IMR-90 (cell line): ENCODE data around the gene PTGER2. TPM values are rescaled to one million over a fixed set of nuclear protein-coding genes. Genes with fewer than 3 reads are reported as not detected.

Experiments
- ATAC-seq: fragments of 200-7000 bp; cut with Tn5 transposase; 2 replicates; pipeline ENCODE4 v1.9.1; 2020; ENCODE audit warnings: low read depth, mild to moderate bottlenecking, moderate library complexity
- BruUV-seq: library from RNA; stranded (reverse); fragments of 400-500 nt; replicated peaks from 2 replicates; lab custom pipeline; 2021; lab: Mats Ljungman, UMichigan
- CTCF ChIA-PET: fragments of 300-600 bp; formaldehyde crosslinking; extraction: SDS; loops from one replicate; lab custom pipeline; 2021; ENCODE audit warnings: antibody characterized with exemption; lab: Yijun Ruan, JAX
- POLR2A ChIA-PET: fragments of 300-600 bp; sonication (Branson Sonifier 250); formaldehyde crosslinking; loops from one replicate; lab custom pipeline; 2022; ENCODE audit warnings: antibody characterized with exemption; ENCODE audit not compliant: unreplicated experiment; lab: Charles Lee
- DNase-seq: peaks from one replicate; pipeline ENCODE4 v3.0.0; 2013
- H2AFZ ChIP-seq: replicated peaks from 2 replicates; pipeline ENCODE3; 2013; ENCODE audit warnings: low read length, mild to moderate bottlenecking; ENCODE audit not compliant: poor library complexity
- H2AK5ac ChIP-seq: 2 replicates; pipeline ENCODE4 v1.6.1; 2013; ENCODE audit warnings: low read depth, low read length, inconsistent platforms
- H2AK9ac ChIP-seq: replicated peaks from 2 replicates; pipeline ENCODE3; 2013; ENCODE audit warnings: mild to moderate bottlenecking, low read depth, low read length, moderate library complexity; ENCODE audit not compliant: poor library complexity
- H2BK120ac ChIP-seq: 2 replicates; pipeline ENCODE4 v1.6.1; 2013; ENCODE audit warnings: low read depth, low read length, inconsistent platforms
- H2BK15ac ChIP-seq: 3 replicates; pipeline ENCODE4 v1.6.1; 2013; ENCODE audit warnings: low read depth, low read length, inconsistent platforms
- H2BK20ac ChIP-seq: 2 replicates; pipeline ENCODE4 v1.6.1; 2013; ENCODE audit warnings: low read depth, mild to moderate bottlenecking, inconsistent platforms, low read length, moderate library complexity
- H2BK5ac ChIP-seq: 2 replicates; pipeline ENCODE4 v1.6.1; 2013; ENCODE audit warnings: mild to moderate bottlenecking, low read depth, low read length, inconsistent platforms; ENCODE audit not compliant: poor library complexity, severe bottlenecking
- H3K14ac ChIP-seq: replicated peaks from 2 replicates; pipeline ENCODE4 v1.6.1; 2013; ENCODE audit warnings: low read depth, low read length, inconsistent platforms
- H3K18ac ChIP-seq: 2 replicates; pipeline ENCODE4 v1.6.1; 2013; ENCODE audit warnings: low read depth, low read length, control low read depth
- H3K23ac ChIP-seq: 2 replicates; pipeline ENCODE4 v1.6.1; 2013; ENCODE audit warnings: low read depth, low read length, inconsistent platforms
- H3K27ac ChIP-seq: 2 replicates; pipeline ENCODE4 v1.5.1; 2013; ENCODE audit warnings: mild to moderate bottlenecking, control low read depth, low read length; ENCODE audit not compliant: insufficient read depth
- H3K27me3 ChIP-seq: 2 replicates; pipeline ENCODE4 v1.6.1; 2013; ENCODE audit warnings: low read length; ENCODE audit not compliant: control insufficient read depth, insufficient read depth
- H3K36me3 ChIP-seq: 2 replicates; pipeline ENCODE4 v1.6.1; 2013; ENCODE audit warnings: low read length, mixed read lengths; ENCODE audit not compliant: control insufficient read depth, insufficient read depth
- H3K4ac ChIP-seq: 2 replicates; pipeline ENCODE4 v1.6.1; 2013; ENCODE audit warnings: low read depth, low read length, inconsistent platforms
- H3K4me1 ChIP-seq: 2 replicates; pipeline ENCODE4 v1.6.1; 2013; ENCODE audit warnings: low read length, mixed read lengths; ENCODE audit not compliant: control insufficient read depth, insufficient read depth
- H3K4me2 ChIP-seq: 2 replicates; pipeline ENCODE4 v1.6.1; 2013; ENCODE audit warnings: low read depth, mild to moderate bottlenecking, control low read depth, low read length, moderate library complexity
- H3K4me3 ChIP-seq: 2 replicates; pipeline ENCODE4 v1.5.1; 2013; ENCODE audit warnings: low read depth, mild to moderate bottlenecking, control low read depth, low read length, moderate library complexity; ENCODE audit not compliant: insufficient read depth
- H3K56ac ChIP-seq: 2 replicates; pipeline ENCODE4 v1.6.1; 2013; ENCODE audit warnings: low read length, inconsistent platforms; ENCODE audit not compliant: insufficient read depth; ENCODE audit errors: extremely low read depth
- H3K79me1 ChIP-seq, 2 experiments: 2 replicates each; pipeline ENCODE4 v1.6.1; 2013; ENCODE audit warnings: low read length in 2 of 2, inconsistent platforms in 1 of 2, low read depth in 1 of 2
- H3K9ac ChIP-seq: 2 replicates; pipeline ENCODE4 v1.6.1; 2013; ENCODE audit warnings: low read depth, low read length, control low read depth
- H3K9me1 ChIP-seq: 2 replicates; pipeline ENCODE4 v1.6.1; 2013; ENCODE audit warnings: low read length, inconsistent platforms; ENCODE audit not compliant: insufficient read depth
- H3K9me3 ChIP-seq: 2 replicates; pipeline ENCODE4 v1.6.1; 2013; ENCODE audit warnings: low read length; ENCODE audit not compliant: control insufficient read depth, insufficient read depth
- H4K20me1 ChIP-seq: 2 replicates; pipeline ENCODE4 v1.6.1; 2013; ENCODE audit warnings: low read length, inconsistent platforms; ENCODE audit not compliant: insufficient read depth
- H4K5ac ChIP-seq: 2 replicates; pipeline ENCODE4 v1.6.1; 2013; ENCODE audit warnings: mild to moderate bottlenecking, low read depth, low read length, control low read depth
- H4K8ac ChIP-seq, 2 experiments: 2 replicates each; pipeline ENCODE4 v1.6.1; 2013; ENCODE audit warnings: low read depth in 2 of 2, low read length in 2 of 2, control low read depth in 1 of 2, inconsistent platforms in 1 of 2
- H4K91ac ChIP-seq: 2 replicates; pipeline ENCODE4 v1.6.1; 2013; ENCODE audit warnings: low read depth, low read length, inconsistent platforms; ENCODE audit not compliant: insufficient read depth
- CEBPB ChIP-seq: IDR thresholded peaks from 2 replicates; pipeline ENCODE4 v1.6.1; 2012; ENCODE audit warnings: low read depth, low read length, improper control_type of control experiment
- CTCF ChIP-seq: conservative IDR thresholded peaks from 2 replicates; pipeline ENCODE4 v1.5.1; 2012; ENCODE audit warnings: mild to moderate bottlenecking, low read depth, low read length, improper control_type of control experiment
- ELK1 ChIP-seq: fragments of 150-350 bp; IDR thresholded peaks from 2 replicates; pipeline ENCODE4 v1.6.1; 2016; ENCODE audit warnings: low read depth, mild to moderate bottlenecking, low read length, moderate library complexity, borderline replicate concordance
- MXI1 ChIP-seq: IDR thresholded peaks from 2 replicates; pipeline ENCODE4 v1.6.1; 2012; ENCODE audit warnings: low read depth, mild to moderate bottlenecking, low read length, moderate library complexity, borderline replicate concordance
- NFE2L2 ChIP-seq: fragments of 150-350 bp; IDR thresholded peaks from 2 replicates; pipeline ENCODE4 v1.6.1; 2016; ENCODE audit warnings: low read depth, mild to moderate bottlenecking, low read length
- POLR2A ChIP-seq: IDR thresholded peaks from 2 replicates; pipeline ENCODE4 v1.6.1; 2012; ENCODE audit warnings: mild to moderate bottlenecking, low read depth, low read length
- RAD21 ChIP-seq: IDR thresholded peaks from 2 replicates; pipeline ENCODE4 v1.6.1; 2012; ENCODE audit warnings: low read length, improper control_type of control experiment
- WGBS, 2 experiments: methylation state at CpG; one replicate each; pipeline versions ENCODE4 v1.1.5 to v1.1.7; 2013; ENCODE audit warnings: missing lambda C conversion rate in 2 of 2; ENCODE audit not compliant: insufficient read length in 1 of 2; ENCODE audit errors: extremely low coverage in 2 of 2; 5-methylcytosine and 5-hydroxymethylcytosine counted together
- dilution Hi-C: fragments of 300-500 bp; cut with HindIII; formaldehyde crosslinking; loops from one replicate; pipeline ENCODE4 v1.14.3; 2018; ENCODE audit warnings: low sequenced_read_pairs; ENCODE audit not compliant: unreplicated experiment
- in situ Hi-C: fragments of 300-500 bp; cut with MboI; formaldehyde crosslinking; loops from 3 replicates; pipeline ENCODE4 v1.14.3; 2019; ENCODE audit warnings: low sequenced_read_pairs, inconsistent platforms, mixed read lengths
- intact Hi-C: fragments of 100-400 bp; cut with micrococcal nuclease; formaldehyde crosslinking; loops from 2 replicates; pipeline ENCODE4 v1.10.0; 2022
- polyA plus RNA-seq, 3 experiments: library from polyadenylated mRNA; depleted of rRNA; stranded (reverse); fragments of >200 nt; gene quantifications; 2 replicates each; pipeline ENCODE4 v1.2.3, GENCODE V29; 2012; ENCODE audit warnings: low replicate concordance in 1 of 3
- total RNA-seq: library from RNA; depleted of rRNA; stranded (reverse); fragments of >200 nt; gene quantifications from 2 replicates; pipeline ENCODE4 v1.2.3, GENCODE V29; 2012
- TF ChIP-seq, protein P1 (sequence below): fragments of 150-350 bp; IDR thresholded peaks from 2 replicates; pipeline ENCODE4 v1.6.1; 2017; ENCODE audit warnings: mild to moderate bottlenecking, antibody characterized with exemption, low read length, low read depth

The PTGER2 gene
- total and polyA plus RNA-seq, 2 of the 4 experiments (the other 2 are of a cell fraction): 24.7 to 58.5 TPM

- Histone ChIP-seq H3K56ac (no peak overlapping the region), H3K18ac (no peak overlapping the region), H3K9ac (no peak overlapping the region), H4K5ac (no peak overlapping the region), H3K79me1 (peaks cover 11 to 25% of the 10 kb centered on the region in 2 experiments; a peak in 2 of 4 replicates), H3K23ac (no peak overlapping the region), H2BK5ac (no peak overlapping the region), H3K9me3 (no peaks in the 10 kb centered on the region), H4K20me1 (no peaks in the 10 kb centered on the region), H3K4me2 (no peak overlapping the region), H4K8ac (no peak overlapping the region), H3K4ac (no peak overlapping the region), H3K9me1 (peaks cover 4% of the 10 kb centered on the region; the same call in 1 of the 2 replicates), H3K27ac (no peak overlapping the region), H3K4me3 (no peak overlapping the region), H3K4me1 (peaks cover 10% of the 10 kb centered on the region), H2BK15ac (no peak overlapping the region), H3K36me3 (no peaks in the 10 kb centered on the region), H3K27me3 (no peaks in the 10 kb centered on the region), H4K91ac (no peak overlapping the region), H2BK120ac (no peak overlapping the region), H2AFZ (no peak overlapping the region), H3K14ac (no peak overlapping the region), H2AK9ac (no peak overlapping the region), H2AK5ac (no peak overlapping the region), H2BK20ac (no peak overlapping the region)
- ChIA-PET CTCF (no interaction called here), POLR2A (no interaction called here)
- no peak for DNase-seq
- intact Hi-C loops: no loop called here
- TF ChIP-seq POLR2A: no peak
- no peak for TF ChIP-seq NFE2L2
- no peak for TF ChIP-seq MXI1
- TF ChIP-seq CTCF: no peak
- TF ChIP-seq, protein P1, sequence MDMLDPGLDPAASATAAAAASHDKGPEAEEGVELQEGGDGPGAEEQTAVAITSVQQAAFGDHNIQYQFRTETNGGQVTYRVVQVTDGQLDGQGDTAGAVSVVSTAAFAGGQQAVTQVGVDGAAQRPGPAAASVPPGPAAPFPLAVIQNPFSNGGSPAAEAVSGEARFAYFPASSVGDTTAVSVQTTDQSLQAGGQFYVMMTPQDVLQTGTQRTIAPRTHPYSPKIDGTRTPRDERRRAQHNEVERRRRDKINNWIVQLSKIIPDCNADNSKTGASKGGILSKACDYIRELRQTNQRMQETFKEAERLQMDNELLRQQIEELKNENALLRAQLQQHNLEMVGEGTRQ: no peak
- no peak for TF ChIP-seq CEBPB
- TF ChIP-seq ELK1: no peak
- no peak for TF ChIP-seq RAD21
- no peak for ATAC-seq
- WGBS, 2 experiments: no CpG with 5 or more reads among the region's 2 CpGs
- in situ Hi-C loops: loop anchor here (25.0 kb wide), 1 partner anchor 379 kb away; the partner anchor contains the start of gene ERO1A
- dilution Hi-C loops: no loop called here
- no TSS peak for BruUV-seq
These were observed 6.2 kb upstream of the PTGER2 start for GRCh38 chr14:52307905-52308304.
